ENCODE data around the gene WFIKKN1. TPM values are rescaled to one million over a fixed set of nuclear protein-coding genes. Genes with fewer than 3 reads are reported as not detected.

Gene WFIKKN1
- total and polyA plus RNA-seq, 2 of the 13 experiments (the other 11 are each of a cell fraction or from before 2014, with no cell fraction given), result 1.7 to 4.9 TPM

- no peak for TF ChIP-seq ZNF512 (CRISPR knock-in tag; IDR thresholded peaks at IDR 0.05)
- TF ChIP-seq ZUFSP (CRISPR knock-in tag; IDR thresholded peaks at IDR 0.05; ENCODE audit: borderline replicate concordance), result no peak
- TF ChIP-seq CENPBD1 (CRISPR knock-in tag; IDR thresholded peaks at IDR 0.05; ENCODE audit: borderline replicate concordance, low read depth), result no peak; the same call in 1 of the 2 replicates
- TF ChIP-seq HOXA3 (CRISPR knock-in tag; IDR thresholded peaks at IDR 0.05), result 0 out of 2 replicates have a peak, but pooled peaks have one; percentile 16
- no peak for TF ChIP-seq ZNF432 (CRISPR knock-in tag; IDR thresholded peaks at IDR 0.05; ENCODE audit: borderline replicate concordance)
- TF ChIP-seq UBTF (CRISPR knock-in tag; IDR thresholded peaks at IDR 0.05), result peak; percentile 83; the same call in 1 of the 2 replicates
- TF ChIP-seq ZC3H4 (CRISPR knock-in tag; IDR thresholded peaks at IDR 0.05; ENCODE audit: borderline replicate concordance), result no peak
- TF ChIP-seq ZNF280B (CRISPR knock-in tag; IDR thresholded peaks at IDR 0.05; ENCODE audit: borderline replicate concordance), result 0 out of 2 replicates have a peak, but pooled peaks have one; percentile 21
- no peak for TF ChIP-seq NCOA2 (CRISPR knock-in tag; IDR thresholded peaks at IDR 0.05)
- TF ChIP-seq RXRB (CRISPR knock-in tag; IDR thresholded peaks at IDR 0.05; ENCODE audit: borderline replicate concordance), result no peak
- peak; percentile 44; the same call in 1 of the 2 replicates for TF ChIP-seq CENPT (CRISPR knock-in tag; IDR thresholded peaks at IDR 0.05; ENCODE audit: low read depth)
- peak; percentile 39; the same call in 1 of the 2 replicates for TF ChIP-seq MXD1 (CRISPR knock-in tag; IDR thresholded peaks at IDR 0.05)
- peak; percentile 18; the same call in 1 of the 2 replicates for TF ChIP-seq RXRA (CRISPR knock-in tag; IDR thresholded peaks at IDR 0.05)
- peak; percentile 49; the same call in 1 of the 2 replicates for TF ChIP-seq ZNF558 (CRISPR knock-in tag; IDR thresholded peaks at IDR 0.05; ENCODE audit: borderline replicate concordance)
- TF ChIP-seq CC2D1A (CRISPR knock-in tag; IDR thresholded peaks at IDR 0.05), result no peak
- TF ChIP-seq HES4 (CRISPR knock-in tag; IDR thresholded peaks at IDR 0.05; ENCODE audit: borderline replicate concordance), result no peak; the same call in 1 of the 2 replicates
- TF ChIP-seq SP4 (CRISPR knock-in tag; IDR thresholded peaks at IDR 0.05), result 0 out of 2 replicates have a peak, but pooled peaks have one; percentile 12
Observed at GRCh38 chr16:590188-590814, 40.5 kb upstream of the WFIKKN1 start (continued).
